Endodermal cell (in vitro differentiated cells): Measurements from ENCODE around the gene STUB1. TPM values are rescaled to one million over a fixed set of nuclear protein-coding genes. Genes with fewer than 3 reads are reported as not detected.

ENCODE experiments used
- DNase-seq: peaks from one replicate; pipeline ENCODE4 v3.0.0-alpha.2; 2017
- H3K27ac ChIP-seq: 2 replicates; pipeline ENCODE4 v1.5.1; 2013; ENCODE audit warnings: mild to moderate bottlenecking, low read depth, low read length, moderate library complexity
- H3K27me3 ChIP-seq: 2 replicates; pipeline ENCODE4 v1.6.1; 2013; ENCODE audit warnings: mild to moderate bottlenecking, low read length, moderate library complexity; ENCODE audit not compliant: insufficient read depth, control insufficient read depth, poor library complexity, severe bottlenecking
- H3K36me3 ChIP-seq: 2 replicates; pipeline ENCODE4 v1.7.0; 2013; ENCODE audit warnings: mild to moderate bottlenecking, low read length, moderate library complexity; ENCODE audit not compliant: control insufficient read depth, insufficient read depth
- H3K4me1 ChIP-seq: one replicate; pipeline ENCODE4 v1.7.0; 2013; ENCODE audit warnings: low read length; ENCODE audit not compliant: control insufficient read depth, insufficient read depth
- H3K4me3 ChIP-seq: 2 replicates; pipeline ENCODE4 v1.5.1; 2013; ENCODE audit warnings: mild to moderate bottlenecking, low read length, moderate library complexity
- H3K9ac ChIP-seq: 2 replicates; pipeline ENCODE4 v1.6.1; 2013; ENCODE audit warnings: mild to moderate bottlenecking, low read length, moderate library complexity; ENCODE audit not compliant: poor library complexity, severe bottlenecking; ENCODE audit errors: extremely low read depth
- H3K9me3 ChIP-seq: 2 replicates; pipeline ENCODE4 v1.6.1; 2013; ENCODE audit warnings: mild to moderate bottlenecking, low read length, moderate library complexity; ENCODE audit not compliant: control insufficient read depth
- H3K27ac Mint-ChIP-seq: 2 replicates; pipeline ENCODE4 v1.8.0; 2020; ENCODE audit warnings: mixed read lengths
- H3K27me3 Mint-ChIP-seq: 2 replicates; pipeline ENCODE4 v1.8.0; 2021; ENCODE audit warnings: mild to moderate bottlenecking, mixed read lengths; ENCODE audit not compliant: insufficient read depth
- H3K36me3 Mint-ChIP-seq: 2 replicates; pipeline ENCODE4 v1.8.0; 2020; ENCODE audit warnings: low read depth, mixed read lengths
- H3K4me1 Mint-ChIP-seq: 2 replicates; pipeline ENCODE4 v1.8.0; 2020; ENCODE audit warnings: mixed read lengths
- H3K4me3 Mint-ChIP-seq: 2 replicates; pipeline ENCODE4 v1.8.0; 2020; ENCODE audit warnings: mild to moderate bottlenecking, moderate library complexity, mixed read lengths
- H3K9me3 Mint-ChIP-seq: 2 replicates; pipeline ENCODE4 v1.8.0; 2020; ENCODE audit warnings: mild to moderate bottlenecking, mixed read lengths
- WGBS, 2 experiments: methylation state at CpG; one replicate each; pipeline versions ENCODE4 v1.1.5 to v1.1.7; 2013; ENCODE audit warnings: missing lambda C conversion rate in 2 of 2, mixed read lengths in 1 of 2; ENCODE audit not compliant: insufficient coverage in 1 of 2, insufficient read length in 1 of 2; 5-methylcytosine and 5-hydroxymethylcytosine counted together
- total RNA-seq, 2 donors: library from RNA; stranded (reverse); fragmentation: NEBNext Ultra II Directional in 1 of 2; extraction: Animal tissue kit (Norgen Biotek cat#: 25700) in 1 of 2; gene quantifications; 2 replicates in 1 of 2; 3 replicates in 1 of 2; pipeline ENCODE4 v1.2.1, GENCODE V29; 2021
- TF ChIP-seq, protein P1 (sequence below): fragments of 200-600 bp; sonication (generic); conservative IDR thresholded peaks from 2 replicates; pipeline ENCODE4 v1.5.0; 2021; ENCODE audit warnings: antibody characterized with exemption, mild to moderate bottlenecking

STUB1 gene
- total RNA-seq, 2 donors from 2014 or later = 105 to 124 TPM

DNA sequence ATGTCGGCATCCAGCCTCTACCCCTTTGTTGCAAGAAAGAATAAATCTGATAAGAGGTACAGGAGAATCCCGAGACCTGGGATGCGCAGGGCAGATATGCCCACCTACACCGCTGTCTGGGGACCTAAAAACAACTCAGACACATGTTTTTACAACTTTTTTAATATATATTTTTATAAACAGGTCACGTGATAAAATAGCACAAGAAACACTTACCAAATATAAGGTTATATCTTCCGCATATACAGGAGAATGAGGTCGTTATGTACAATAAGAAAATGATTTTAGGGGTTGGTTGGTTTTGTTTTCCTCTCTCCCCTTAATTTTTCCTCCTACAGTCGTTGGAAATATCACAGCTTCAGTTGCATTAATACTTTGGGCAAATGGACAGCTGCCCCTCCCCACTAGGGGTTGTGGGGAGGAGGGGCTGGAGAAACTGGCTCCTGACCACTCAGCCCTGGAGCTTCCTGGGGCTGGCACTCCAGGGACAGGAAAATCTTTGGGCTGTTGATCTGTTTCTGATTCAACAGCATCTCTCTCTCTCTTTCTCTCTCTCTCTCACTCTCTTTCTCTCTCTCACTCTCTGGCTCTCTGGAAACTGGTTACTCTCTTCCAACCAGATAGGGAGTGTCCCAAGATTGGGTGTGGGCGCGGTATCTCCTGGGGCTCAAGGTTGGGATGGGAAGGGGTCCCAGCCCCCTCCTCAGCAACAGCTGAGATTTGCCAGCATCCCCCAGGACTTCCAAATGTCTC is 12.3 kb downstream of the STUB1 start:
- peaks cover 66% of the 10 kb centered on the region for H3K27me3 ChIP-seq
- H3K9ac ChIP-seq = no peak overlapping the region
- peaks cover 5% of the 10 kb centered on the region for H3K4me1 ChIP-seq
- H3K9me3 Mint-ChIP-seq = no peaks in the 10 kb centered on the region
- H3K36me3 ChIP-seq = no peaks in the 10 kb centered on the region
- no peak overlapping the region for H3K4me3 Mint-ChIP-seq
- TF ChIP-seq, protein P1, sequence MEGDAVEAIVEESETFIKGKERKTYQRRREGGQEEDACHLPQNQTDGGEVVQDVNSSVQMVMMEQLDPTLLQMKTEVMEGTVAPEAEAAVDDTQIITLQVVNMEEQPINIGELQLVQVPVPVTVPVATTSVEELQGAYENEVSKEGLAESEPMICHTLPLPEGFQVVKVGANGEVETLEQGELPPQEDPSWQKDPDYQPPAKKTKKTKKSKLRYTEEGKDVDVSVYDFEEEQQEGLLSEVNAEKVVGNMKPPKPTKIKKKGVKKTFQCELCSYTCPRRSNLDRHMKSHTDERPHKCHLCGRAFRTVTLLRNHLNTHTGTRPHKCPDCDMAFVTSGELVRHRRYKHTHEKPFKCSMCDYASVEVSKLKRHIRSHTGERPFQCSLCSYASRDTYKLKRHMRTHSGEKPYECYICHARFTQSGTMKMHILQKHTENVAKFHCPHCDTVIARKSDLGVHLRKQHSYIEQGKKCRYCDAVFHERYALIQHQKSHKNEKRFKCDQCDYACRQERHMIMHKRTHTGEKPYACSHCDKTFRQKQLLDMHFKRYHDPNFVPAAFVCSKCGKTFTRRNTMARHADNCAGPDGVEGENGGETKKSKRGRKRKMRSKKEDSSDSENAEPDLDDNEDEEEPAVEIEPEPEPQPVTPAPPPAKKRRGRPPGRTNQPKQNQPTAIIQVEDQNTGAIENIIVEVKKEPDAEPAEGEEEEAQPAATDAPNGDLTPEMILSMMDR = no peak
- H3K4me3 ChIP-seq = no peak overlapping the region
- no peaks in the 10 kb centered on the region for H3K4me1 Mint-ChIP-seq
- 86 to 87% methylated on average over 4 to 7 of the region's 10 CpGs for WGBS, 2 experiments
- no peak overlapping the region for H3K27ac ChIP-seq
- peaks cover 65% of the 10 kb centered on the region for H3K27me3 Mint-ChIP-seq
- no peak for DNase-seq
- H3K9me3 ChIP-seq = no peaks in the 10 kb centered on the region
- H3K36me3 Mint-ChIP-seq = no peaks in the 10 kb centered on the region
- no peak overlapping the region for H3K27ac Mint-ChIP-seq

DNA sequence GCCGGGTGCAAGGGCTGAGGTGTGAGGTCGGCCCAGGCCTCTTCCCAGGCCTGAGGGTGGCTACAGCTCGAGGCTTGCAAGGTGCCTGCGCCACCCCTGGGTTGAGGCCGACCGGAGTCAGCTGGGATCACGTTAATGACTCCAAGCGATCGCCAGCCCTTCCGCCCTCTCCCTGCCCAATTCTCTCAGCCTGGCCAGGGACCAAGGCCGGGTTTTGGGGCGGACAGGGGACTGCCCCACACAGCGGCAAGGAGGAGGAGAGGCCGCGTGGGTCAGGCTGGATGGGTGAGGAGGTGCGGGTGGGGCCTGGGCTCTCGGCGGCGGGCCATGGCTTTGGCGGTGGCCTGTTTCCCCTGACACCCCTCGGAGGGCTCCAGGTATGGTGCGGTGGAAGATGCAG is 13.2 kb downstream of the STUB1 start:
- TF ChIP-seq, protein P1 = no peak
- H3K27me3 Mint-ChIP-seq = peaks cover 73% of the 10 kb centered on the region
- no peaks in the 10 kb centered on the region for H3K4me1 Mint-ChIP-seq

GRCh38 chr16:693766-694165 is 13.6 kb downstream of the STUB1 start:
- 6 to 9% methylated on average over 4 to 37 of the region's 37 CpGs for WGBS, 2 experiments
- no peaks in the 10 kb centered on the region for H3K9me3 Mint-ChIP-seq
- no peak overlapping the region for H3K9ac ChIP-seq
- no peaks in the 10 kb centered on the region for H3K36me3 Mint-ChIP-seq
- peak overlapping the region; percentile 43 for H3K4me3 Mint-ChIP-seq
- no peak overlapping the region for H3K27ac Mint-ChIP-seq
- DNase-seq = no peak
- no peaks in the 10 kb centered on the region for H3K36me3 ChIP-seq
- H3K9me3 ChIP-seq = no peaks in the 10 kb centered on the region
- no peaks in the 10 kb centered on the region for H3K4me1 Mint-ChIP-seq
- peaks cover 5% of the 10 kb centered on the region for H3K4me1 ChIP-seq
- H3K27ac ChIP-seq = no peak overlapping the region
- peaks cover 79% of the 10 kb centered on the region for H3K27me3 ChIP-seq
- H3K4me3 ChIP-seq = no peak overlapping the region
- H3K27me3 Mint-ChIP-seq = peaks cover 78% of the 10 kb centered on the region
- TF ChIP-seq, protein P1 = no peak

More for the DNA sequence above, 13.2 kb downstream of the STUB1 start:
- peak overlapping the region; percentile 25 for H3K4me3 Mint-ChIP-seq
- no peak overlapping the region for H3K27ac Mint-ChIP-seq
- Histone ChIP-seq H3K9ac (no peak overlapping the region), H3K36me3 (no peaks in the 10 kb centered on the region), H3K9me3 (no peaks in the 10 kb centered on the region), H3K27ac (no peak overlapping the region), H3K27me3 (peaks cover 75% of the 10 kb centered on the region), H3K4me1 (peaks cover 5% of the 10 kb centered on the region), H3K4me3 (no peak overlapping the region)
- H3K36me3 Mint-ChIP-seq = no peaks in the 10 kb centered on the region
- WGBS, 2 experiments = 41 to 49% methylated on average over 12 to 22 of the region's 22 CpGs
- DNase-seq = no peak
- H3K9me3 Mint-ChIP-seq = no peaks in the 10 kb centered on the region
